Stomach (tissue), 9 donors: ENCODE data around the gene CSTF2T. TPM values are rescaled to one million over a fixed set of nuclear protein-coding genes. Genes with fewer than 3 reads are reported as not detected.

Experiments used
- DNase-seq, 2 donors: peaks; one replicate each; pipeline versions ENCODE4 v3.0.0 to v3.0.0-alpha.2; 2013 to 2019
- H3K27ac ChIP-seq, 5 donors: fragments of 200-600 bp in 4 of 5; sonication (generic) in 4 of 5; one replicate each; pipeline ENCODE4 v1.5.1; 2013 to 2019; ENCODE audit warnings: mild to moderate bottlenecking in 1 of 5, moderate library complexity in 1 of 5
- H3K27me3 ChIP-seq, 3 donors: fragments of 200-600 bp; sonication (generic); one replicate each; pipeline ENCODE4 v1.5.1; 2017 to 2019; ENCODE audit warnings: mixed run types in 1 of 3
- H3K36me3 ChIP-seq, 4 donors: fragments of 200-600 bp; sonication (generic); 1 replicate in 3 of 4; 2 replicates in 1 of 4; pipeline ENCODE4 v1.5.1; 2016 to 2019
- H3K4me1 ChIP-seq, 4 donors: fragments of 200-600 bp; sonication (generic); one replicate each; pipeline ENCODE4 v1.5.1; 2016 to 2019
- H3K4me3 ChIP-seq, 4 donors: fragments of 200-600 bp; sonication (generic) in 3 of 4; one replicate each; pipeline ENCODE4 v1.5.1; 2016 to 2019; ENCODE audit warnings: mild to moderate bottlenecking in 1 of 4
- H3K9me3 ChIP-seq, 4 donors: fragments of 200-600 bp; sonication (generic); one replicate each; pipeline ENCODE4 v1.5.1; 2016 to 2019
- EP300 ChIP-seq: sonication (generic); formaldehyde crosslinking; IDR thresholded peaks from one replicate; pipeline ENCODE4 v1.6.1; 2017; ENCODE audit warnings: antibody characterized with exemption
- POLR2A ChIP-seq, 4 donors: fragments of 450-650 bp; IDR thresholded peaks; one replicate each; pipeline ENCODE4 v1.6.1; 2016; ENCODE audit warnings: antibody characterized with exemption in 4 of 4, control low read depth in 2 of 4, mild to moderate bottlenecking in 1 of 4, moderate library complexity in 1 of 4
- POLR2AphosphoS5 ChIP-seq, 3 donors: sonication (generic); formaldehyde crosslinking; IDR thresholded peaks; one replicate each; pipeline ENCODE4 v1.6.1; 2016; ENCODE audit warnings: antibody characterized with exemption in 3 of 3
- WGBS, 5 donors: extraction: QIAGEN DNeasy Blood & Tissue Kit in 3 of 5; methylation state at CpG; one replicate each; pipeline versions ENCODE4 v1.1.5 to v1.1.7; 2013 to 2018; 5-methylcytosine and 5-hydroxymethylcytosine counted together
- intact Hi-C: fragments of 100-400 bp; cut with DNase I; formaldehyde crosslinking; loops from one replicate; pipeline ENCODE4 v1.15.1; 2023; ENCODE audit warnings: low total_unique reads
- polyA plus RNA-seq, 3 donors: library from polyadenylated mRNA; stranded (reverse); fragments of 200-250 nt; gene quantifications; one replicate each; pipeline ENCODE4 v1.2.3, GENCODE V29; 2013
- total RNA-seq, 5 donors: library from RNA; depleted of rRNA; stranded (reverse); fragments of >200 nt; gene quantifications; one replicate each; pipeline versions ENCODE4 v1.1.0 to v1.2.3, GENCODE V29; 2014 to 2016
- TF ChIP-seq, protein P1 (sequence below), 7 experiments: fragments of 450-650 bp in 4 of 7; fragments of 200-600 bp in 3 of 7; sonication (generic) in 3 of 7; IDR thresholded peaks; one replicate each; pipeline ENCODE4 v1.5.1; 2016 to 2019; ENCODE audit warnings: antibody characterized with exemption in 7 of 7, control low read depth in 2 of 7, mild to moderate bottlenecking in 1 of 7
- donor health status: healthy with polysubstance abuse.
- donor health status: Bipolar disorder and iron deficiency.
- donor health status: healthy.

Gene CSTF2T
- total and polyA plus RNA-seq, 8 donors = 3.8 to 55.4 (median 8.7) TPM

DNA sequence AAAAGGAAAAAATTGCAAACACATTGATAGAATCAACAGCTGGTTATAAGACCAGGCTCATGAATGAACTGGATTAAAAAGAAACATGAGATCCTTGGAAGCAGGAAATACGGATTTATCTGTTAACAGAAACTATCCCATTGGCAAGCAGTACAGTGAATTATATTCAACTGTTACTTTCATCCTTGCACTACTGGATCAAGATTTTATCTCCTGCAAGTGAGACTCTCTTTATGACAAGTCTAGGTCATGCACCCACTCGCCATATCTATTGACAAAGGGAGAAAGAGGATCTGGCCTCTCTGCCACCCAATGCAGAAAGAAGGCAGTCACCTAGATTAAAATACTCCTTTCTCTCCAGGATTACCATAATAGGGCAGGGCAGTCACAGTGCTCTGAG, 41.4 kb downstream of the CSTF2T start:
- Histone ChIP-seq H3K4me1 (peaks cover 0 to 17% (median 0%) of the 10 kb centered on the region in 4 donors), H3K36me3 (no peaks in the 10 kb centered on the region), H3K27ac (no peak overlapping the region), H3K4me3 (no peak overlapping the region), H3K9me3 (no peaks in the 10 kb centered on the region), H3K27me3 (no peaks in the 10 kb centered on the region)
- TF ChIP-seq POLR2AphosphoS5 (IDR thresholded peaks at IDR 0.05) (no peak), POLR2A (IDR thresholded peaks at IDR 0.05) (no peak), EP300 (no peak)
- TF ChIP-seq, protein P1, sequence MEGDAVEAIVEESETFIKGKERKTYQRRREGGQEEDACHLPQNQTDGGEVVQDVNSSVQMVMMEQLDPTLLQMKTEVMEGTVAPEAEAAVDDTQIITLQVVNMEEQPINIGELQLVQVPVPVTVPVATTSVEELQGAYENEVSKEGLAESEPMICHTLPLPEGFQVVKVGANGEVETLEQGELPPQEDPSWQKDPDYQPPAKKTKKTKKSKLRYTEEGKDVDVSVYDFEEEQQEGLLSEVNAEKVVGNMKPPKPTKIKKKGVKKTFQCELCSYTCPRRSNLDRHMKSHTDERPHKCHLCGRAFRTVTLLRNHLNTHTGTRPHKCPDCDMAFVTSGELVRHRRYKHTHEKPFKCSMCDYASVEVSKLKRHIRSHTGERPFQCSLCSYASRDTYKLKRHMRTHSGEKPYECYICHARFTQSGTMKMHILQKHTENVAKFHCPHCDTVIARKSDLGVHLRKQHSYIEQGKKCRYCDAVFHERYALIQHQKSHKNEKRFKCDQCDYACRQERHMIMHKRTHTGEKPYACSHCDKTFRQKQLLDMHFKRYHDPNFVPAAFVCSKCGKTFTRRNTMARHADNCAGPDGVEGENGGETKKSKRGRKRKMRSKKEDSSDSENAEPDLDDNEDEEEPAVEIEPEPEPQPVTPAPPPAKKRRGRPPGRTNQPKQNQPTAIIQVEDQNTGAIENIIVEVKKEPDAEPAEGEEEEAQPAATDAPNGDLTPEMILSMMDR (IDR thresholded peaks at IDR 0.05) = no peak
- peak in 1 of 2 donors; percentile 8 for DNase-seq
- intact Hi-C loops = no loop called here
- WGBS, 5 donors = 37 to 60% (median 51%) methylated on average over 2 of the region's 2 CpGs

DNA sequence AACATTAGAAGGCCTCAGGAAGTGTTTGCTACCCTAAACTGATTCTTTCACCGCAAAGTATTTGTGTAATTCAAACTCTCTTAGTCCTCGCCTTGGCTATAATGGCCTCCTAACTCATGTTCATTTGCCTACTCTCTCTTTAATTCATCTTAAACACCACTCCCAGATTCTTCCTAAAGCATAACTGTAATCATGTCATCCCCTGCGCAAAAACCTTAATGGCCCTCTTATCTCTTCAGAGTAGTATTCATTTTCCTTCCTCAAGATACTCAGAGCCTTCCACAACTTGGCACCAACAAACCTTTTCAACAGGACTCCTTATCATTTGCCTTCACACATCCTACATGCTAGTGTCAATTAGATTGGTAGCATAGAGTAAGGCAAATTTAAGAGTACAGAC, 42.9 kb downstream of the CSTF2T start:
- H3K36me3 ChIP-seq = no peaks in the 10 kb centered on the region
- H3K4me3 ChIP-seq = no peak overlapping the region
- intact Hi-C loops = no loop called here
- 86 to 93% (median 89%) methylated on average over 3 of the region's 3 CpGs for WGBS, 5 donors
- H3K27me3 ChIP-seq = no peaks in the 10 kb centered on the region
- no peaks in the 10 kb centered on the region for H3K9me3 ChIP-seq
- no peak overlapping the region for H3K27ac ChIP-seq
- peaks cover 0 to 18% (median 0%) of the 10 kb centered on the region in 4 donors for H3K4me1 ChIP-seq
- TF ChIP-seq EP300 (no peak), POLR2AphosphoS5 (IDR thresholded peaks at IDR 0.05) (no peak)
- no peak for DNase-seq

DNA sequence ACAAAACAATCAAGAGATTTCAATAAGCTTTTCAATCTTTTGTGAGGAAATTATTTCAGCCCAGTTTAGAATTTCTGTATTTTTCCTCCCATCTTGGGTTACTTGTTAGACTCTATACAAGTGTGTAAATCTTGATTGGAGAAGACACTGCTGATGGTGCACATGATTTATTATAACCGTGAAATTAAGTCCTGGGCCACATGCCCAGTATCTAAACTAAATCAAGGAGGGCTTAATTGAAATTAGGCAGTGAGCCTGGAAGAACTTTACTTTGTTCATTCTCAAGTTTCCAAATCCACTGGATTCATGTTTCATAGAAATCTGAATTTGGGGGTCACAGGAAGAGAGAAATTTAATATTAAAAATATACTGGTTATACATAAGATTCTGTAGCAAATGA, 44.5 kb downstream of the CSTF2T start:
- TF ChIP-seq POLR2AphosphoS5 (IDR thresholded peaks at IDR 0.05) = no peak
- TF ChIP-seq POLR2A (IDR thresholded peaks at IDR 0.05) = no peak
- TF ChIP-seq, protein P1 (IDR thresholded peaks at IDR 0.05) = no peak
- no peak for TF ChIP-seq EP300
- H3K27me3 ChIP-seq = no peaks in the 10 kb centered on the region
- no peaks in the 10 kb centered on the region for H3K36me3 ChIP-seq
- H3K4me3 ChIP-seq = no peak overlapping the region
- WGBS, 5 donors = 21 to 87% (median 72%) methylated on average over 1 of the region's 1 CpG
- peaks cover 0 to 18% (median 0%) of the 10 kb centered on the region in 4 donors for H3K4me1 ChIP-seq
- H3K9me3 ChIP-seq = no peaks in the 10 kb centered on the region
- no peak overlapping the region for H3K27ac ChIP-seq
- intact Hi-C loops = no loop called here
- DNase-seq = peak in 1 of 2 donors; percentile 10

DNA sequence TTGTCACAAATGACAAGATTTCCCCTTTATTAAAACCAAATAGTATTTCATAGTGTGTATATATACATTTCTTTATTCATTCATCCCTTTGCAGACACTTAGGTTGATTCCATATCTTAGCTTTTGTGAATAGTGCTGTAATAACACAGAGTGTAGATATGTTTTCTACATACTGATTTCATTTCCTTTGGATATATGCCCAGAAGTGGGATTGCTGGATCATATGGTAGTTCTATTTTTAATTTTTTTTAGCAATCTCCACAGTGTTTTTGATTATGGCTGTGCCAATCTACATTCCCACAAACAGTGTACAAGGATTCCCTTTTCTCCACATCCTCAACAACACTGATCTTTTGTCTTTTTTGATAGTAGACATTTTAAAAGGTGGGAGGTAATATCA, 46.4 kb downstream of the CSTF2T start:
- no peak overlapping the region for H3K4me3 ChIP-seq
- H3K4me1 ChIP-seq = peaks cover 0 to 16% (median 0%) of the 10 kb centered on the region in 4 donors
- H3K27me3 ChIP-seq = no peaks in the 10 kb centered on the region
- TF ChIP-seq POLR2A (IDR thresholded peaks at IDR 0.05) = no peak
- TF ChIP-seq, protein P1 (IDR thresholded peaks at IDR 0.05) = no peak
- TF ChIP-seq EP300 = no peak
- TF ChIP-seq POLR2AphosphoS5 (IDR thresholded peaks at IDR 0.05) = no peak
- no peak overlapping the region for H3K27ac ChIP-seq
- no peaks in the 10 kb centered on the region for H3K36me3 ChIP-seq
- peak in 1 of 2 donors; percentile 22 for DNase-seq
- H3K9me3 ChIP-seq = no peaks in the 10 kb centered on the region
- intact Hi-C loops = no loop called here

DNA sequence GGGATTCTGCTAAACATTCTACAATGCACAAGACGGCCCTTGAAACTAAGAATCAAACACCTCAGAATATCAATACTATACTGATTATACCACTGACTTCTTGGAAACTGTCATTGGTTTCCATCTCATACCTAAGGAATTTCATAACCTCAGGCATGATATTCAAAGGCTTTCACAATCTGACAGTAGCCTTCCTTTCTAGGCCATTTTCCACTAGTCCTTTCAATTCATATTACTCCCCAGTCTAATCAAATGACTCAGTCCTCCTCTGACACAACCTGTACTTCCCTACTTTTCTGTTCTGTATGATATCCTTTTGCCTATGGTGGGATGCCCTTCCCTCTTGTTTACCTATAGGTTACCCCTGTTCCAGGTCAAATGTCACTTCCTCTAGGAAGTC, 48.3 kb downstream of the CSTF2T start:
- peaks cover 0 to 10% (median 0%) of the 10 kb centered on the region in 4 donors for H3K4me1 ChIP-seq
- 89 to 100% (median 93%) methylated on average over 1 of the region's 1 CpG for WGBS, 5 donors
- no peaks in the 10 kb centered on the region for H3K9me3 ChIP-seq
- no peaks in the 10 kb centered on the region for H3K36me3 ChIP-seq
- TF ChIP-seq EP300 = no peak
- TF ChIP-seq POLR2AphosphoS5 (IDR thresholded peaks at IDR 0.05) = no peak
- no peak for TF ChIP-seq POLR2A (IDR thresholded peaks at IDR 0.05)
- TF ChIP-seq, protein P1 (IDR thresholded peaks at IDR 0.05) = no peak
- no peaks in the 10 kb centered on the region for H3K27me3 ChIP-seq
- intact Hi-C loops = no loop called here
- no peak overlapping the region for H3K27ac ChIP-seq
- no peak overlapping the region for H3K4me3 ChIP-seq
- no peak for DNase-seq
